DMS153 treated with DMSO at 0.1 percent for 48 hours (cell line): ENCODE results near the gene TNIK.

ENCODE experiments used
- DNase-seq: peaks from one replicate; lab custom pipeline; 2025; ENCODE audit not compliant: unreplicated experiment; lab: John Stamatoyannopoulos, UW

Gene TNIK

GRCh38 chr3:171236265-171237008 is 223.8 kb downstream of the TNIK start:
- DNase-seq, result no peak

DNA sequence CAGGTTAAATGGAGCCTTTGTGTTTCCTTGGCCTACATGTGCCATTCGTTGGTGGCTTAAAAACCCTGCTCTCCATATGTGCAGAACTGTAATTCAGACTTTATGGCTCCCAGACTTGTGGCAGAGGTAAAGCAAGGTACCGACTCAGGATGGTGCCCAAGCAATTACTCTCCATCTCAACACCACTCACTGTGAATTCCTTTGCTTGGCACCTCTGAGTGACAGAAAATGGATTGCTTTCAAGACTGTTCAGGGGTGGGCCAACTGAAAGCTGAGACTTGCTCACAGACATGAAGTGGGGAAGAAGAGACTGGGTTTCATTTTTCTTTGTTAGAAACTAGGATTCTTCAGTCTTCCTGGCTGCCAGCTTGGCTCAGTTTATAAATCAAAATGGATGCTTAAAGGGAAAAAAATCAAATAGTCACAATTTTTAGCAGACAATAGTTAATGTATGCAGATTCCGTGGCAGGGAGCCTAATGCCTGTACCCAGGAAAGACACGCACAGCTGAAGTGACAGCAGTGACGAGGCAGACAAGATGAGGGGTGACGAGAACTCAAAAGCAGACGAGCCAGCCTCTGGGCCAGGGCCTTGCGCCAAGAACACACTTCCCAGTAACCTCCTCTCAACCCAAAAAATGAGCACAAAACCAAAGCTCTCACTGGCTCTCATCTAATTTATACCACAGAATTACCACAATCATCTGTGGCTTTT is 225.8 kb downstream of the TNIK start:
- no peak for DNase-seq

DNA sequence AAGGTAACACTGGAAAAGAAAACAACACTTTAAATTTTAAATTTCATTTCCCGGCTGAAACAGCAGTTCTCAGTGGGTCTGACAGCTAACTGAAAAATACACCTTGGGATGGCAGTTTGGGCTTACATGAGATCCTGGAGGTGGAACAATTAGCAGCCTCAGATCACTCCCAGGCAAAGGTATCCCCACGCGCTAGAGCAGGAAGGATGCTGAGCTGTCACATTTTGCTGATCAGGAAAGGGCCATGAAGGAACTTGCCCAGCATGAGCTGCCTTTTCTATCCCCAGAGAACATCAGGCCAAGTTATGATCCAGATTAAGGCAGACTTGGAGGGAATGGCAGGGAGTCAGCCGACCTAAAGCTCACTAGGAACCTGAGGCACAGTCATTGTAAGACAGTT is 228.8 kb downstream of the TNIK start:
- no peak for DNase-seq

DNA sequence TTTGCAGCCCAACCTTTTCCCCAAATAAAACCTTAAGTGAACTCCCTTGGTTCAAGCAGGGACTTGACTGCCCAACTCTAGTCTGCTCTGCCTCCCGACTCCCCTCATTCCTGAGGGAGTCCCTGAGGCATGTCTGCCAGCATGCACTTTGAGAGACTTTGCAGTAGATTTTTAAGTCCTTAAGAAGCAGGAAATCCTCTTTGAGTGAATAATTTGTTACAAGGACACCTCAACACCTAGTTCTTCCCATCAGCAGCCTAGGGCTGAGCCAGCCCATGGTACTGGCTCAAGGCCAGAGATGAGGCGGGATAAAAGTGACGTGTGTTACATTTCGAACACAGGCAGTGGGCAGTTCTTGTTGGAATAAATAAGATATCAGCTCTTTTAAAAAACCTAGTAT is 229.3 kb downstream of the TNIK start:
- no peak for DNase-seq

DNA sequence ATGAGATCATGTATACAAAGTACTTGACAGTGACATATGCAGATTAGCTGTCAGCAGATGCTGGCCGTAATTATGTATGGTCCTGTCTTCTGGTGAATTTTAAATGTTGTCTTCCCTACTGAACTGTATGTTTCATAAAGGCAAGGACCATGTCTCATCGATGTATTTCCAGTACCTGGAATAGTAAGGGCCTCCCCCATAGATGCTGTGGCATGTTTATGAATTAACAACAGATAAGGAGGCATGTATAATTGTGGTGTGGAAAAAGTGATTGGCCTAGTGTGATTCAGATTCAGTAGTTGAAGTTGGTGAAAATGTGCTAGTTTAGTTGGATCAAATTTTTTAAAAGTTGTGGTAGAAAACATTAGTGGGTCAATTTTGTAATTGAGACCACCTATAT is 231.0 kb downstream of the TNIK start:
- no peak for DNase-seq

GRCh38 chr3:171228240-171228639 is 232.0 kb downstream of the TNIK start:
- DNase-seq, result no peak

- DNase-seq, result no peak
Observed at GRCh38 chr3:171227828-171228227, 232.4 kb downstream of the TNIK start.

DNA sequence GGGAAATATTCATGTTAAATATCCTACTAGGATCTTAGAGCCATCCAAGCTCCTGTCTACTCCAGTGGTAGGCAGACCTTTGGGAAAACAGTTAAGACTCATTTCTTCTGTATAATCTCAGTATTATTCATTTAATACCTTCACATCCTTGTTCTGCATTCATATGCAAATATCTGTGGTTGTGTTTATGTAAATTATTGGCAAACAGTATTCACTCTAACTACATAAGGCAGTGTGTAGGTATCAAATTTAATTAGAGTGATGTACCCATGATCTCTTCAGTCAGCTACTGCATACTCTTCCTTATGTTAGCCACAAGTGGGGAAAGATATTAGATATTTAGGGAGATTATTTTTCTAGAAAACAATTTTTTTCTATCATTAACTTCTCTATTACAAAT is 232.8 kb downstream of the TNIK start:
- no peak for DNase-seq

DNA sequence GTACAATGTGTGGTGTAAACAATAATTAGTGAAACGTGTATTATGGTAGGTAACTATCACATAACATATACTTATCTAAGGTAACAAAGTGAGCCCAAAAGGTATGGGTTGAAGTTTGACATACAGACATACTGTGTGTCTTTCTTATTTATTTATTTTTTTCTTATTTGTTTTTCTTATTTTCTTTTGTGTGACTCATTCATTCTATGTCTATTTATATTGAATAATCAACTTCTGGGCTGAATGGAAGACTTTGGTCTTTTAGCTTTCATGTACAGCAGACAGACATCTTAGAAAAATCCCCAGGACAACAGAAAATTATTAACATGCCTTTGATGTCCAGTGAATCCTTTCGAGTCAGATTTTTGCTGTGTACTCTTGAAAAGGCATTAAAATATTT is 233.4 kb downstream of the TNIK start:
- no peak for DNase-seq

GRCh38 chr3:171225708-171226107 is 234.5 kb downstream of the TNIK start:
- no peak for DNase-seq

DNA sequence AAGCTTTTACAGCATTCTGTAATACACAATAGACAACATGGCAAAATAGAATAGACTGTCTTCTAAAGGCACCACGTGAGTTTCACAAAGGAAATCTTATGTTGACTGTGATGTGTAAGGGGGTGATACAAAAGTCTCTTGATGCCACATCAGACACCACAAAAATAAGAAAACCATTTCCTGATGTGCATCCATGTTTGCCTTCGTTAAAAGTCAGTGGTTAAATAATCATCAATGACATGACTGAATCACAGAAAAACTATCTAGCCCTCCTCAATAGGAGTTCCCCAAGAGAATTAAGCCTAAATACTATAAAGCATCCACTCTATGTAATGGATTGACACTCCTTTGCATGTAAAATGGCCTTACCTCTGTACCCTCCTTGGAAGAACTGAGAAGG is 235.0 kb downstream of the TNIK start:
- DNase-seq, result no peak

DNA sequence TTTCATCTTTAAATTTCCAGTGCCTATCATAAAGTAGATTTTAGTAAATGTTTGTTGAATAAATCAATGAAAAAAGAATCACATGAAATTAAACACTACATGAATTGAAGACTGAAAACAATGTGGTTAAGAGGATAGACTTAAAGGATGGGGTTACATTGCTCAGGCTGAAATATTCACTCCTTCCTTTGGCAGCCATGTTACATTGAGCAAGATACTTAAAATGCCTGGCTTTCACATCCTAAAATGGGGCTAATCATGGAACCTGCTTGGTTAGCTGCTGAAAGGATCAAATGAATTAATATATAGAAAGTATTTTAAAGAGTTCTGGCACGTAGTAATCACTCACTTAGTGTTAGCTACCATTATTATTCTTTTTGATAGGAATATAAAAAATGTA is 236.8 kb downstream of the TNIK start:
- no peak for DNase-seq

- no peak for DNase-seq
Observed at GRCh38 chr3:171222995-171223394, 237.2 kb downstream of the TNIK start.

- DNase-seq, result no peak
Observed at GRCh38 chr3:171221597-171221996, 238.6 kb downstream of the TNIK start.

DNA sequence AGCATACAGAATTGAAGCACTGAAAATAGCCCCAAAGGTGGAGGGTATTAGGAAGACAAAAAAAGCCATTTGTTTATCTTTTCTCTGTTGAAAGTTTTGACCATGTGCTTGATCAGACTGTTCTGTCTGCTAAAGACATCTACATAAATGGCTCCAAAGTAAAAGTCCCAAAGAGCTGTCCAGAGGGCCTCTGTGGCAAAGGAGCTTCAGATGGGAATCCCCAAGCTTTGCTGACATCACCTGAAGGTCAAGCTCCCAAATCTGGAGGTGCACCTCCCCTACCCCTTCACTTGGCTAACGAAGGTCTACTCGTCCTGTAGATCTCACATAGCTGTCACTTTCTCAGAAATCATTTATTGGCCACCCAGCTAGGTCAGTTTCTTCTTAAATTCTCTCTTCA is 239.1 kb downstream of the TNIK start:
- DNase-seq, result no peak

GRCh38 chr3:171219258-171219657 is 240.9 kb downstream of the TNIK start:
- DNase-seq, result no peak

DNA sequence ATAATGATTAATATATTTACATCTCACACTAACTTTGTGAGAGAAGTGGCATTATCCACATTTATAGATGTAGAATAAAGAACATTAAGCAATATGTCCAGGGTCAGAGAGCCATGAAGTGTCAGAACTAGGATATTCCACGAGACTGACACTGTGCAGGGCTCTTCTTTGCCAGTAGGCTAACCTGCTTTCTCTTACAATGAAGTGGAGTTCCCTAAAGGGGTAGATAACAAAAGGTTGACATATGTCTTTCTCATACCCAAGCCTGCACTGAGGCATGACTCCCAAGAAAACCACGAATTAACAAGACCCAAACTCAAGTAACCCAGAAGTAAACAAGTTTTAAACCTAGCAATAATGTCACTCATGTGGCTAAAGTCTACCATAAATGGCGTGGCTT is 242.1 kb downstream of the TNIK start:
- no peak for DNase-seq

GRCh38 chr3:171213907-171214306 is 246.3 kb downstream of the TNIK start:
- no peak for DNase-seq

DNA sequence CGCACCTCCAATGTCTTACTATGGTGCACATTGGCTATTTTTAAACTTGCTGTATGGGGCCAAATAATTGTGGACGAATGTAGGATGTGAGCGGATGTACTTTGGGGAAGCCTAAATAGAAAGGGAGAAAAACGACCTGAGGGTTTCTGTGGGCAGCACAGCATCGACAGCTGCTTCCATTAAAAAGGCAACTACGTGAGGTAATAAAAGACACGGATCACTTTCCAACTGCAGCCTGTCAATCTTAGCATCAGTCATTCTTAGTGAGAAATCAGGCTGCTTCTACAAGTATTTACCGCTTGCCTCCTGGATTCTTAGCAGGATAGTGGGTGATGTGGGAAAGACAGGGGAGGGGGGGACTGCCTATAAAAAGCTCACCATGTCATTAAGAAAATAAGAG is 247.0 kb downstream of the TNIK start:
- no peak for DNase-seq

DNA sequence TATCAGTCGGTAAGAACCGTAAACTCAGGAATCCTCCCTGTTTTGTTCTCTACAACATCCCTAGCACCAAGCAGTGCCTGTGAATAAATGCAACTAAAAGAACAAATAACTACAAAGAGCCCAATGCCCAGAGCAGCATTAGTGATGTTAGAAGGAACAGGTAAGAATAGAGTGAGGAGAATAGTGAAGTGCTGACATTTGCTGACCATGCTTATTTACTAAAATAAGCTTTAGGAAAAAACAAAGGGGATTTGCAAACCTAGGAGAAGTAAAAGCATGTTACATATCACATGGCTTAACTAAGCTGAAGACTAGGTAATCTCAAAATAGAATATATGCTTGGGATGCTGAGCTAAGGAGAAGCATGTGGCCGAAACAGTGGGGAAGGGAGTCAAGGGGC is 247.6 kb downstream of the TNIK start:
- DNase-seq, result no peak

DNA sequence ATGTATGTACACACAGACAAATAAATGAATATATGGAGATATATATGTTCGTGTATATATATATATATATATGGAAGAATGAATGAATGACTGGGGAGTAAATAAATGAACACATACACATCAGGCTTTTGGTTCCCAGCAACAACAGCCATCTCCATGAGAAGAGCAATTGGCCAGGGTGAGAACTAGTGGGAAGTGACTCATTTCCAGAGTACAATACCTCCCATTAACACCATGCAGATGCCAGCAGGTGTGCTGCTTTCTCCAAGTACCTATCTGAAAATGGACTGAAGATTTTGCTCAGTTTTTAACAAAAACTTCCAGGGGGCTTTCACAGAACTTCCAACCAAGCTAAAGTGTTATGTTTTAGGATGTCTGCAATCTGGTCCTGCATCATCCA is 253.9 kb downstream of the TNIK start:
- DNase-seq, result no peak

- DNase-seq, result no peak
Observed at GRCh38 chr3:171204942-171205341, 255.3 kb downstream of the TNIK start.

GRCh38 chr3:171201825-171202224 is 258.4 kb downstream of the TNIK start:
- DNase-seq, result no peak
